Activated T-helper 2 cell treated with anti-CD3 and anti-CD28 coated beads, Interferon-gamma antibody, Interleukin-2, Interleukin-4, amounts not matched to agents 10 μg/mL and 5 μg/mL and 100 μg/mL, durations not matched to agents 14 hours and 24 hours and 36 hours (primary cell): ENCODE data around the gene NCR2. TPM values are rescaled to one million over a fixed set of nuclear protein-coding genes. Genes with fewer than 3 reads are reported as not detected.

Source experiments
- DNase-seq: peaks from one replicate; pipeline ENCODE4 v3.0.0; 2021; ENCODE audit warnings: low spot score
- H3K27ac Mint-ChIP-seq: one replicate; pipeline ENCODE4 v1.8.0; 2021; ENCODE audit warnings: mixed read lengths
- H3K27me3 Mint-ChIP-seq: one replicate; pipeline ENCODE4 v1.8.0; 2021; ENCODE audit warnings: low read depth, mixed read lengths
- H3K36me3 Mint-ChIP-seq: one replicate; pipeline ENCODE4 v1.8.0; 2021; ENCODE audit warnings: low read depth, mixed read lengths
- H3K4me1 Mint-ChIP-seq: one replicate; pipeline ENCODE4 v1.8.0; 2021; ENCODE audit warnings: low read depth, mixed read lengths
- H3K4me3 Mint-ChIP-seq: one replicate; pipeline ENCODE4 v1.8.0; 2021; ENCODE audit warnings: low read depth, mild to moderate bottlenecking, moderate library complexity, mixed read lengths
- H3K9me3 Mint-ChIP-seq: one replicate; pipeline ENCODE4 v1.8.0; 2021; ENCODE audit warnings: mixed read lengths
- intact Hi-C: fragments of 100-400 bp; cut with micrococcal nuclease; formaldehyde crosslinking; loops from one replicate; pipeline ENCODE4 v1.15.1; 2023
- total RNA-seq: library from RNA; stranded (reverse); gene quantifications from 2 replicates; pipeline ENCODE4 v1.2.3, GENCODE V29; 2022

The NCR2 gene
- total RNA-seq, 1 donor from 2014 or later = not detected

DNA sequence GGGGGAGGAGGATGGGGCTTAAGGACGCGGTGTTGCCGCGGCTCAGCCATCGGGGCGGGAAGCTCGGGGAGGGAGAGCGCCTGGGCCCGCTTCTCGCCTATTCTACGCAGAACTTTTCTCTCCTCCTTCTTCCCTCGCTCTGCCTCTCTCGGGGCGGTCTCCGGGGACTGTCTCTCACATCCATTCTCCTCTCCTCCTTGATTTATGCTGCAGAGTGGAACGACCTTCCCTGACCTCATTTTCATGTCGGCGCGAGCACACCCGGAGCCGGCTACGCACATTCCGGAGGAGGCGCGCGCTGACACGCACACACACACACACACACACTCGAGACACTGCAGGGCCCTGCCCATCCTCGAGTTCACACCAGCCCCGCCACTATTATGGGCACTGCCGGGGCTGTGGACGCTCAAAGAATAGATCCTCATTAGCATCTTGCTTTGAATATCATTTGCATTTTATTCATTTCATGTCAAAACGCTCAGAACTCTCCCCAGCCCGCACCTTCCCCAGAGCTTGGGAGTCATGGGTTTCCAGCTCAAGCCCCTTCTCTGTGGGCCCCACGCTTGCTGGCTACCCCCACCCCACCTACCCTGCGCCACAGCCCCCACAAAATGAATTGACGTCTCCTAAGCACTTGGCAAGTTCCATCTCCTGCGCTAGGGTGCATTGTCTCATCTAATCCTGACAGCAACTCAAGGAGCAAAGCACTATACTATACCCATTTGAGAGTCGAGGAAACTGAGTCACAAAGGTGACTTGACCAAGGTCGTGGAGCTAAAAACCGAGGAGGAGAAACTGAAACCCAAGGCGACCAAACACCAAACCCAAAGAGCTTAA is 36.8 kb downstream of the NCR2 start:
- peak overlapping the region; percentile 25 for H3K27ac Mint-ChIP-seq
- no peak for DNase-seq
- intact Hi-C loops = no loop called here
- H3K4me3 Mint-ChIP-seq = peak overlapping the region; percentile 61
- H3K4me1 Mint-ChIP-seq = peaks cover 9% of the 10 kb centered on the region
- peaks cover 68% of the 10 kb centered on the region for H3K27me3 Mint-ChIP-seq
- H3K36me3 Mint-ChIP-seq = no peaks in the 10 kb centered on the region
- no peaks in the 10 kb centered on the region for H3K9me3 Mint-ChIP-seq

- no peak overlapping the region for H3K27ac Mint-ChIP-seq
- no peaks in the 10 kb centered on the region for H3K36me3 Mint-ChIP-seq
- H3K9me3 Mint-ChIP-seq = no peaks in the 10 kb centered on the region
- no peak overlapping the region for H3K4me3 Mint-ChIP-seq
- intact Hi-C loops = no loop called here
- no peak for DNase-seq
- H3K27me3 Mint-ChIP-seq = peaks cover 76% of the 10 kb centered on the region
- H3K4me1 Mint-ChIP-seq = peaks cover 9% of the 10 kb centered on the region
These were observed 37.6 kb downstream of the NCR2 start for GRCh38 chr6:41372832-41373626.

DNA sequence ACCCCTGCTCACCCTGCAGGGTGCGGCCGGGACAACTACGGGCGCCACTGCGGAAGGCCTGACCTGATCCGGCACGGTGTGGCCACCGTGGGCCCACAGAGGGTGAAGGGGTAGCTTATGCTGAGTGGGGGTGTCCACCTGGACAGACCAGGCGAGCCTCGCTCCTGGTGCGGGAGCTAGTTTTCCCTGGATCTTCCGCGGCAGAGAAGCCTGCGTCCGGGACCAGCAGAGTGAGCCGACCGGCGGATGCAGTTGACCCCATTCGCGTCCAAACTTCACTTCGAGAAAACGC is 38.2 kb downstream of the NCR2 start:
- H3K27me3 Mint-ChIP-seq = peaks cover 82% of the 10 kb centered on the region
- H3K9me3 Mint-ChIP-seq = no peaks in the 10 kb centered on the region
- H3K4me1 Mint-ChIP-seq = peaks cover 9% of the 10 kb centered on the region
- no peaks in the 10 kb centered on the region for H3K36me3 Mint-ChIP-seq
- intact Hi-C loops = no loop called here
- no peak overlapping the region for H3K4me3 Mint-ChIP-seq
- no peak overlapping the region for H3K27ac Mint-ChIP-seq
- DNase-seq = no peak

GRCh38 chr6:41373919-41374617 is 38.7 kb downstream of the NCR2 start:
- intact Hi-C loops = no loop called here
- DNase-seq = no peak
- no peak overlapping the region for H3K4me3 Mint-ChIP-seq
- no peaks in the 10 kb centered on the region for H3K36me3 Mint-ChIP-seq
- no peak overlapping the region for H3K27ac Mint-ChIP-seq
- H3K4me1 Mint-ChIP-seq = peaks cover 8% of the 10 kb centered on the region
- peaks cover 83% of the 10 kb centered on the region for H3K27me3 Mint-ChIP-seq
- H3K9me3 Mint-ChIP-seq = no peaks in the 10 kb centered on the region

GRCh38 chr6:41374618-41375590 is 39.5 kb downstream of the NCR2 start:
- intact Hi-C loops = no loop called here

GRCh38 chr6:41375598-41376151 is 40.3 kb downstream of the NCR2 start:
- peaks cover 82% of the 10 kb centered on the region for H3K27me3 Mint-ChIP-seq
- intact Hi-C loops = loop anchor here (2.0 kb wide), 1 partner anchor 49 kb away; no protein-coding TSS in a partner anchor
- no peak overlapping the region for H3K4me3 Mint-ChIP-seq
- peaks cover 7% of the 10 kb centered on the region for H3K4me1 Mint-ChIP-seq
- no peaks in the 10 kb centered on the region for H3K9me3 Mint-ChIP-seq
- no peak overlapping the region for H3K27ac Mint-ChIP-seq
- DNase-seq = no peak
- H3K36me3 Mint-ChIP-seq = no peaks in the 10 kb centered on the region

More at GRCh38 chr6:41374618-41375590, 39.5 kb downstream of the NCR2 start:
- Mint-ChIP-seq H3K27me3 (peaks cover 86% of the 10 kb centered on the region), H3K36me3 (no peaks in the 10 kb centered on the region), H3K4me1 (peaks cover 7% of the 10 kb centered on the region), H3K9me3 (no peaks in the 10 kb centered on the region), H3K27ac (no peak overlapping the region), H3K4me3 (no peak overlapping the region)
- no peak for DNase-seq

GRCh38 chr6:41376176-41376575 is 40.8 kb downstream of the NCR2 start:
- no peak overlapping the region for H3K4me3 Mint-ChIP-seq
- intact Hi-C loops = loop anchor here (2.0 kb wide), 1 partner anchor 49 kb away; no protein-coding TSS in a partner anchor
- H3K36me3 Mint-ChIP-seq = no peaks in the 10 kb centered on the region
- H3K27ac Mint-ChIP-seq = no peak overlapping the region
- peaks cover 81% of the 10 kb centered on the region for H3K27me3 Mint-ChIP-seq
- peaks cover 7% of the 10 kb centered on the region for H3K4me1 Mint-ChIP-seq
- no peaks in the 10 kb centered on the region for H3K9me3 Mint-ChIP-seq
- no peak for DNase-seq

DNA sequence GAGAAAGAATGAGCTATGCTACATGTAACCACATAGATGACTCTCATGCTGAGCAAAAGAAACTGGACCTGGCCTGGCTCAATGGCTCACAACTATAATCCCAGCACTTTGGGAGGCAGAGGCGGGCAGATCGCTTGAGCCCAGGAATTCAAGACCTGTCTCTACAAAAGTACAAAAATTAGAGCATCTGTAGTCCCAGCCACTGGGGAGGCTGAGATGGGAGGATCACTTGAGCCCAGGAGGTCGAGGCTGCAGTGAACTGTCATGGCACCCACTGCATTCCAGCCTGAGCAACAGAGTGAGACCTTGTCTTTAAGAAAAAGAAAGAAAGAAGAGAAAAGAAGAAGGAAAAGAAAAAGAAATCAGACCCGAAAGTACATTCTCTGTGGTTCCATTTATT is 41.7 kb downstream of the NCR2 start:
- intact Hi-C loops = loop anchor here (2.0 kb wide), 1 partner anchor 48 kb away; no protein-coding TSS in a partner anchor
- DNase-seq = no peak
- no peaks in the 10 kb centered on the region for H3K9me3 Mint-ChIP-seq

GRCh38 chr6:41379306-41379705 is 43.9 kb downstream of the NCR2 start:
- no peaks in the 10 kb centered on the region for H3K9me3 Mint-ChIP-seq

More for the DNA sequence above, 41.7 kb downstream of the NCR2 start:
- peaks cover 79% of the 10 kb centered on the region for H3K27me3 Mint-ChIP-seq
- no peak overlapping the region for H3K27ac Mint-ChIP-seq
- H3K36me3 Mint-ChIP-seq = no peaks in the 10 kb centered on the region
- no peak overlapping the region for H3K4me3 Mint-ChIP-seq
- H3K4me1 Mint-ChIP-seq = peaks cover 6% of the 10 kb centered on the region

GRCh38 chr6:41386594-41386993 is 51.2 kb downstream of the NCR2 start:
- H3K27me3 Mint-ChIP-seq = peaks cover 33% of the 10 kb centered on the region
- no peak overlapping the region for H3K4me3 Mint-ChIP-seq
- H3K9me3 Mint-ChIP-seq = no peaks in the 10 kb centered on the region
- intact Hi-C loops = no loop called here
- no peaks in the 10 kb centered on the region for H3K36me3 Mint-ChIP-seq
- no peak for DNase-seq
- H3K4me1 Mint-ChIP-seq = no peaks in the 10 kb centered on the region
- no peak overlapping the region for H3K27ac Mint-ChIP-seq

More at GRCh38 chr6:41379306-41379705, 43.9 kb downstream of the NCR2 start:
- H3K4me1 Mint-ChIP-seq = no peaks in the 10 kb centered on the region
- H3K4me3 Mint-ChIP-seq = no peak overlapping the region
- H3K27me3 Mint-ChIP-seq = peaks cover 73% of the 10 kb centered on the region
- no peak overlapping the region for H3K27ac Mint-ChIP-seq
- no peaks in the 10 kb centered on the region for H3K36me3 Mint-ChIP-seq
- intact Hi-C loops = no loop called here
- DNase-seq = no peak

GRCh38 chr6:41392246-41392645 is 56.8 kb downstream of the NCR2 start:
- intact Hi-C loops = no loop called here
- Mint-ChIP-seq H3K4me1 (no peaks in the 10 kb centered on the region), H3K9me3 (peaks cover 9% of the 10 kb centered on the region), H3K27me3 (peaks cover 31% of the 10 kb centered on the region), H3K27ac (no peak overlapping the region), H3K36me3 (no peaks in the 10 kb centered on the region), H3K4me3 (no peak overlapping the region)
- no peak for DNase-seq
